ENCODE results near the gene PER3. TPM values are rescaled to one million over a fixed set of nuclear protein-coding genes. Genes with fewer than 3 reads are reported as not detected.

PER3 gene
- total and polyA plus RNA-seq, 2 donors (not counting 1 experiment from before 2014, with no cell fraction given) = 16.6 to 18.8 TPM

GRCh38 chr1:7778133-7778628 is 5.9 kb upstream of the PER3 start:
- Histone ChIP-seq H3K9ac (ENCODE audit: insufficient read depth, low read length) (no peak overlapping the region), H3K4me3 (replicated peaks in 1 of 4; ENCODE audit: control extremely low read depth in 1 of 4, insufficient read depth in 1 of 4, low read depth in 3 of 4, low read length in 4 of 4) (no peak overlapping the region), H3K4me2 (ENCODE audit: extremely low read depth, insufficient read depth, low read length) (no peak overlapping the region), H3K27ac (ENCODE audit: insufficient read depth, low read length) (no peak overlapping the region), H3K79me2 (ENCODE audit: control insufficient read depth, insufficient read depth, low read length) (peaks cover 18% of the 10 kb centered on the region), H2AFZ (ENCODE audit: low read length) (no peak overlapping the region), H4K20me1 (ENCODE audit: control insufficient read depth, extremely low read depth, insufficient read depth, low read length) (no peaks in the 10 kb centered on the region), H3K36me3 (ENCODE audit: control insufficient read depth, insufficient read depth, low read length) (peaks cover 13% of the 10 kb centered on the region), H3K9me3 (ENCODE audit: control insufficient read depth, insufficient read depth, low read depth, low read length) (no peaks in the 10 kb centered on the region), H3K4me1 (ENCODE audit: control insufficient read depth, extremely low read depth, insufficient read depth, low read length) (peaks cover 2% of the 10 kb centered on the region), H3K27me3 (ENCODE audit: control insufficient read depth, insufficient read depth, low read length) (no peaks in the 10 kb centered on the region)
- TF ChIP-seq CTCF (conservative IDR thresholded peaks at IDR 0.05 in 1 of 2, IDR thresholded peaks at IDR 0.05 in 1 of 2; ENCODE audit: low read depth in 1 of 2, low read length in 2 of 2) = no peak
- TF ChIP-seq EZH2 (IDR thresholded peaks at IDR 0.05; ENCODE audit: low read length, missing control alignments) = no peak
- DNase-seq (ENCODE audit: low read depth in 2 of 2) = no peak

- Histone ChIP-seq H3K27me3 (ENCODE audit: control insufficient read depth, insufficient read depth, low read length) (no peaks in the 10 kb centered on the region), H3K4me2 (ENCODE audit: extremely low read depth, insufficient read depth, low read length) (no peak overlapping the region), H3K4me1 (ENCODE audit: control insufficient read depth, extremely low read depth, insufficient read depth, low read length) (peaks cover 3% of the 10 kb centered on the region), H2AFZ (ENCODE audit: low read length) (no peak overlapping the region), H3K4me3 (replicated peaks in 1 of 4; ENCODE audit: control extremely low read depth in 1 of 4, insufficient read depth in 1 of 4, low read depth in 3 of 4, low read length in 4 of 4) (no peak overlapping the region), H4K20me1 (ENCODE audit: control insufficient read depth, extremely low read depth, insufficient read depth, low read length) (no peaks in the 10 kb centered on the region), H3K27ac (ENCODE audit: insufficient read depth, low read length) (no peak overlapping the region), H3K9me3 (ENCODE audit: control insufficient read depth, insufficient read depth, low read depth, low read length) (no peaks in the 10 kb centered on the region), H3K79me2 (ENCODE audit: control insufficient read depth, insufficient read depth, low read length) (peaks cover 2% of the 10 kb centered on the region), H3K36me3 (ENCODE audit: control insufficient read depth, insufficient read depth, low read length) (peaks cover 13% of the 10 kb centered on the region), H3K9ac (ENCODE audit: insufficient read depth, low read length) (no peak overlapping the region)
- TF ChIP-seq EZH2 (IDR thresholded peaks at IDR 0.05; ENCODE audit: low read length, missing control alignments) (no peak), CTCF (conservative IDR thresholded peaks at IDR 0.05 in 1 of 2, IDR thresholded peaks at IDR 0.05 in 1 of 2; ENCODE audit: low read depth in 1 of 2, low read length in 2 of 2) (no peak)
- no peak for DNase-seq (ENCODE audit: low read depth in 2 of 2)
These were observed 3.1 kb upstream of the PER3 start for GRCh38 chr1:7780976-7781375.

- Histone ChIP-seq H3K4me2 (ENCODE audit: extremely low read depth, insufficient read depth, low read length) (no peak overlapping the region), H3K9me3 (ENCODE audit: control insufficient read depth, insufficient read depth, low read depth, low read length) (no peaks in the 10 kb centered on the region), H3K4me3 (replicated peaks in 1 of 4; ENCODE audit: control extremely low read depth in 1 of 4, insufficient read depth in 1 of 4, low read depth in 3 of 4, low read length in 4 of 4) (no peak overlapping the region), H3K79me2 (ENCODE audit: control insufficient read depth, insufficient read depth, low read length) (no peaks in the 10 kb centered on the region), H3K9ac (ENCODE audit: insufficient read depth, low read length) (no peak overlapping the region), H3K4me1 (ENCODE audit: control insufficient read depth, extremely low read depth, insufficient read depth, low read length) (peaks cover 3% of the 10 kb centered on the region), H3K27ac (ENCODE audit: insufficient read depth, low read length) (no peak overlapping the region), H3K27me3 (ENCODE audit: control insufficient read depth, insufficient read depth, low read length) (no peaks in the 10 kb centered on the region), H2AFZ (ENCODE audit: low read length) (no peak overlapping the region), H4K20me1 (ENCODE audit: control insufficient read depth, extremely low read depth, insufficient read depth, low read length) (no peaks in the 10 kb centered on the region), H3K36me3 (ENCODE audit: control insufficient read depth, insufficient read depth, low read length) (peaks cover 13% of the 10 kb centered on the region)
- TF ChIP-seq CTCF (conservative IDR thresholded peaks at IDR 0.05 in 1 of 2, IDR thresholded peaks at IDR 0.05 in 1 of 2; ENCODE audit: low read depth in 1 of 2, low read length in 2 of 2) = no peak
- TF ChIP-seq EZH2 (IDR thresholded peaks at IDR 0.05; ENCODE audit: low read length, missing control alignments) = no peak
- no peak for DNase-seq (ENCODE audit: low read depth in 2 of 2)
These were observed 2.6 kb upstream of the PER3 start for GRCh38 chr1:7781501-7781900.

Data from fibroblast of lung (primary cell).